ENCODE measurements around the gene TWSG1. TPM values are rescaled to one million over a fixed set of nuclear protein-coding genes. Genes with fewer than 3 reads are reported as not detected.

Gene TWSG1
- total and polyA plus RNA-seq, 2 donors (not counting 3 experiments of a cell fraction or from before 2014, with no cell fraction given), result 52.4 to 57.4 TPM

- no peak overlapping the region for H3K9ac ChIP-seq (replicated peaks; ENCODE audit: extremely low read depth, insufficient read depth, low read length)
- no peaks in the 10 kb centered on the region for H3K27me3 ChIP-seq (ENCODE audit: control insufficient read depth in 2 of 2, insufficient read depth in 2 of 2, low read length in 2 of 2)
- H3K79me2 ChIP-seq (ENCODE audit: control insufficient read depth, insufficient read depth, low read length), result peaks cover 33% of the 10 kb centered on the region
- no peaks in the 10 kb centered on the region for H3K9me1 ChIP-seq (replicated peaks; ENCODE audit: control insufficient read depth, extremely low read depth, insufficient read depth, low read length)
- H3K9me3 ChIP-seq (replicated peaks; ENCODE audit: control insufficient read depth, insufficient read depth, low read length), result no peaks in the 10 kb centered on the region
- DNase-seq (ENCODE audit: low read depth, low spot score), result peak; percentile 31
- TF ChIP-seq GATA2 (IDR thresholded peaks at IDR 0.05; ENCODE audit: insufficient read depth, insufficient read length, low read depth, low read length) (no peak), FOS (IDR thresholded peaks at IDR 0.05; ENCODE audit: borderline replicate concordance, insufficient read depth, low read length) (peak; percentile 63)
- H4K20me1 ChIP-seq (replicated peaks; ENCODE audit: control insufficient read depth, extremely low read depth, insufficient read depth, low read length), result no peaks in the 10 kb centered on the region
- peak; percentile 15 for FAIRE-seq
- dilution Hi-C loops (cut with MboI; ENCODE audit: extremely low pct_ligation_motif_present, low sequenced_read_pairs) (no loop called here), intact Hi-C loops (cut with micrococcal nuclease) (no loop called here)
- no peak overlapping the region for H3K27ac ChIP-seq (ENCODE audit: insufficient read depth, low read depth, low read length)
- H3K4me3 ChIP-seq (replicated peaks in 1 of 3; ENCODE audit: insufficient read depth in 1 of 3, low read depth in 1 of 3, low read length in 3 of 3), result no peak overlapping the region
- no peak overlapping the region for H3K4me2 ChIP-seq (ENCODE audit: insufficient read depth, low read length)
- H3K4me1 ChIP-seq (ENCODE audit: control insufficient read depth, extremely low read depth, insufficient read depth, low read length), result peaks cover 3% of the 10 kb centered on the region
- peaks cover 1 to 7% of the 10 kb centered on the region in 2 experiments for H3K36me3 ChIP-seq (ENCODE audit: control insufficient read depth in 2 of 2, extremely low read depth in 1 of 2, insufficient read depth in 2 of 2, low read length in 2 of 2)
- POLR2A ChIA-PET, result no interaction called here
- H2AFZ ChIP-seq (ENCODE audit: low read depth, low read length), result no peak overlapping the region
- CTCF ChIA-PET, result interaction anchor here (2.2 to 3.0 kb wide), 2 partner anchors 28 to 178 kb away, joined by 6 to 18 read pairs; no protein-coding TSS in a partner anchor
- no TSS peak for BruUV-seq (replicated peaks)
Measured at GRCh38 chr18:9337873-9338272, 3.3 kb downstream of the TWSG1 start.

GRCh38 chr18:9340472-9340871 is 5.9 kb downstream of the TWSG1 start:
- FAIRE-seq (no peak), DNase-seq (ENCODE audit: low read depth, low spot score) (no peak)
- H3K4me3 ChIP-seq (replicated peaks in 1 of 3; ENCODE audit: insufficient read depth in 1 of 3, low read depth in 1 of 3, low read length in 3 of 3), result no peak overlapping the region
- intact Hi-C loops (cut with micrococcal nuclease), result no loop called here
- no peaks in the 10 kb centered on the region for H3K9me1 ChIP-seq (replicated peaks; ENCODE audit: control insufficient read depth, extremely low read depth, insufficient read depth, low read length)
- H3K4me2 ChIP-seq (ENCODE audit: insufficient read depth, low read length), result no peak overlapping the region
- no TSS peak for BruUV-seq (replicated peaks)
- H3K27me3 ChIP-seq (ENCODE audit: control insufficient read depth in 2 of 2, insufficient read depth in 2 of 2, low read length in 2 of 2), result no peaks in the 10 kb centered on the region
- no peak overlapping the region for H3K27ac ChIP-seq (ENCODE audit: insufficient read depth, low read depth, low read length)
- H3K9me3 ChIP-seq (replicated peaks; ENCODE audit: control insufficient read depth, insufficient read depth, low read length), result no peaks in the 10 kb centered on the region
- peaks cover 34% of the 10 kb centered on the region for H3K79me2 ChIP-seq (ENCODE audit: control insufficient read depth, insufficient read depth, low read length)
- POLR2A ChIA-PET, result no interaction called here
- H4K20me1 ChIP-seq (replicated peaks; ENCODE audit: control insufficient read depth, extremely low read depth, insufficient read depth, low read length), result no peaks in the 10 kb centered on the region
- H3K9ac ChIP-seq (replicated peaks; ENCODE audit: extremely low read depth, insufficient read depth, low read length), result no peak overlapping the region
- H3K4me1 ChIP-seq (ENCODE audit: control insufficient read depth, extremely low read depth, insufficient read depth, low read length), result peaks cover 3% of the 10 kb centered on the region
- TF ChIP-seq EZH2 (IDR thresholded peaks at IDR 0.05; ENCODE audit: borderline replicate concordance, low read depth, low read length, severe bottlenecking) (no peak), GATA2 (IDR thresholded peaks at IDR 0.05; ENCODE audit: insufficient read depth, insufficient read length, low read depth, low read length) (no peak), POLR2AphosphoS5 (IDR thresholded peaks at IDR 0.05; ENCODE audit: insufficient read depth, low read depth, low read length) (no peak), POLR2A (IDR thresholded peaks at IDR 0.05; ENCODE audit: low read depth, low read length) (no peak), MAX (IDR thresholded peaks at IDR 0.05; ENCODE audit: insufficient read depth, insufficient read length) (no peak), MYC (IDR thresholded peaks at IDR 0.05; ENCODE audit: low read depth, low read length) (no peak), FOS (IDR thresholded peaks at IDR 0.05; ENCODE audit: borderline replicate concordance, insufficient read depth, low read length) (no peak), JUN (IDR thresholded peaks at IDR 0.05; ENCODE audit: borderline replicate concordance, insufficient read depth, insufficient read length, low read depth) (no peak)
- TF ChIP-seq, protein P1, sequence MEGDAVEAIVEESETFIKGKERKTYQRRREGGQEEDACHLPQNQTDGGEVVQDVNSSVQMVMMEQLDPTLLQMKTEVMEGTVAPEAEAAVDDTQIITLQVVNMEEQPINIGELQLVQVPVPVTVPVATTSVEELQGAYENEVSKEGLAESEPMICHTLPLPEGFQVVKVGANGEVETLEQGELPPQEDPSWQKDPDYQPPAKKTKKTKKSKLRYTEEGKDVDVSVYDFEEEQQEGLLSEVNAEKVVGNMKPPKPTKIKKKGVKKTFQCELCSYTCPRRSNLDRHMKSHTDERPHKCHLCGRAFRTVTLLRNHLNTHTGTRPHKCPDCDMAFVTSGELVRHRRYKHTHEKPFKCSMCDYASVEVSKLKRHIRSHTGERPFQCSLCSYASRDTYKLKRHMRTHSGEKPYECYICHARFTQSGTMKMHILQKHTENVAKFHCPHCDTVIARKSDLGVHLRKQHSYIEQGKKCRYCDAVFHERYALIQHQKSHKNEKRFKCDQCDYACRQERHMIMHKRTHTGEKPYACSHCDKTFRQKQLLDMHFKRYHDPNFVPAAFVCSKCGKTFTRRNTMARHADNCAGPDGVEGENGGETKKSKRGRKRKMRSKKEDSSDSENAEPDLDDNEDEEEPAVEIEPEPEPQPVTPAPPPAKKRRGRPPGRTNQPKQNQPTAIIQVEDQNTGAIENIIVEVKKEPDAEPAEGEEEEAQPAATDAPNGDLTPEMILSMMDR (IDR thresholded peaks at IDR 0.05; ENCODE audit: extremely low read depth in 1 of 2, insufficient read depth in 1 of 2, low read depth in 1 of 2, low read length in 2 of 2), result no peak
- dilution Hi-C loops (cut with MboI; ENCODE audit: extremely low pct_ligation_motif_present, low sequenced_read_pairs), result no loop called here
- peaks cover 5 to 7% of the 10 kb centered on the region in 2 experiments for H3K36me3 ChIP-seq (ENCODE audit: control insufficient read depth in 2 of 2, extremely low read depth in 1 of 2, insufficient read depth in 2 of 2, low read length in 2 of 2)
- H2AFZ ChIP-seq (ENCODE audit: low read depth, low read length), result no peak overlapping the region
- CTCF ChIA-PET, result interaction anchor here (1.1 kb wide), 1 partner anchor 176 kb away, joined by 5 read pairs; no protein-coding TSS in a partner anchor
